Ramos (cell line): ENCODE data around the gene VSX2.

Experiments used
- in situ Hi-C: fragments of 300-500 bp; cut with MboI; formaldehyde crosslinking; loops from one replicate; pipeline ENCODE4 v1.14.3; 2022; ENCODE audit warnings: low sequenced_read_pairs; ENCODE audit not compliant: unreplicated experiment

VSX2 gene

DNA sequence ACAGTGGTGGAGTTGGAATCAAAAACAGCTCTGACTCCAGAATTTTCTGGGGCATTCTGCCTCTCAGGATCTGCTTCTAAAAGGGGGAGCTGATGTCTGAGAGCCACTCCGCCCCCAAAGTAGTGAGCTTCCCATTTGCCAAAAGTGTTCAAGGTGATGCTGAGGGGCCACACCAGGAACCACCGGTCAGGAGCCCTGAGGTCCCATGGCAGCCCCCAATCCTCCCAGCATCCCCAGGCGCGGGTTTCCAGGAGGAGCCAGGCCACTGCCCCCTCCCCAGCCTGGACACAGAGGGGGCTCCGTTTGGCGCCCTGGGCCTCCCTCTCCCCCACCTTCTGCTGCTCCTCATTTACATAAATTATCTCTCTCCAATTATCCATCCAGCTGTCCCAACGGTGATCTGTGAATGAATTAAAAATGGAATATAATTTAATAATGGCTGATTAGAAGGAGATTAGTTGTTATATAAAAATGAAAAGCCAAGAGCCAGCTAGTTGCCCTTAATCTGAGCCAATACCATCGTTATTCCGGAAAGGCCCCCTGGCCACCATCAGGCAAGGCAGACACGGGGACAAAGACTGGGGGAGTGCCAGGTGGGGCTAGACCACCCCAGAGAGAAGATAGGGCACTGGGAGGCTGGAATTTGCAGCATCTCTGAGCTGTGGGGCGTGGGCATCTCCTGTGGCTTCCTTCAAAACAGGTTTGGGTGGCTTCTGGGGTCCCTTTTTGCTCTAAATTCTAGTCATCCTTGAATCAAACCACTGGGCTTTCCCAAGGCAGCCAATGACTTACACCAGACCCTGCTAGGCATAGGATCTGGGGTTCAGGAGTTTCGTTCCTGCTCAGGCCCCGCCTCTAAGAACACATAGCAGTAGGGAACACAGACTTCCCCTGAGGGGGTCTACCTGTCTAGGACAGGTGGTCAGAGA lies 19.7 kb upstream of the VSX2 start:
- in situ Hi-C loops: loop anchor here (5.0 kb wide), 1 partner anchor 33 kb away; no protein-coding TSS in a partner anchor

DNA sequence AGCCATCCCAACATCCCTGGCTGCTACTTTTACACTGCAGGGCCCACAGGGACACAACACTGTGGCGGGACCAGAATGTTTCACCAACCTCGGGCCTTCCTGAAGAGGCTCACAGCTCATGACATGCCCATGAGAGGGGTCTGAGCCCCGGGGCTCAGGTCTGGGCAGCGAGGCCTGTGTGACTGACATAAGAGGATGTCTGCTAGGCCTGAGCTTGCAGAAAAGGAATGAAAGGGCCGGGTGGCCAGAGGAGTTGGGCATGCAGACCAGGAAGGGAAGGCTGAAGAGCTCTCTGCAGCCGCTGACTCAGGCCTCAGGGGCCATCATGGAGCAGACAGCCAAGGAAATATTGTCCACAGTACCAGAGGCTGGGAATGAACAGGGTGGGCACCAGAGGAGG lies 18.3 kb upstream of the VSX2 start:
- in situ Hi-C loops: no loop called here

GRCh38 chr14:74221741-74222140 lies 17.5 kb upstream of the VSX2 start:
- in situ Hi-C loops: no loop called here

DNA sequence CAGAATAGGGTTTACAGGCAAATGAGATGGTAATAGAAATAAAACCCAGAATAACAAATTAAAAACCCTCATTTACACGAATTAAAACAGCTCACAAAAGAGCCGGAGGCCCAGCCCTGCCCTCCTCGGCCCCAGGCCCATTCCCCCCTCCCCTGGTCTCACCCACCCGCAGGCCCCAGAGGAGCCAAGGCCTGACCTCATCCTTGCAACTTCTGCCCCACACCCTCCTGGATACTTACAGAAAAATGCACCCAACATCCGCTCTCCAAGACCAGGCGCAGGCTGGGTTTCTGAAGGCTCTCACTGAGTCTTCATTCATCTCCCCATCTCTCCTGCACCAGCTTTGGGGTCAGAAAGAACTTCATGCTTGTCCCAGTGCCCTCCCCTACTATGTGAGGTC lies 16.2 kb upstream of the VSX2 start:
- in situ Hi-C loops: no loop called here

DNA sequence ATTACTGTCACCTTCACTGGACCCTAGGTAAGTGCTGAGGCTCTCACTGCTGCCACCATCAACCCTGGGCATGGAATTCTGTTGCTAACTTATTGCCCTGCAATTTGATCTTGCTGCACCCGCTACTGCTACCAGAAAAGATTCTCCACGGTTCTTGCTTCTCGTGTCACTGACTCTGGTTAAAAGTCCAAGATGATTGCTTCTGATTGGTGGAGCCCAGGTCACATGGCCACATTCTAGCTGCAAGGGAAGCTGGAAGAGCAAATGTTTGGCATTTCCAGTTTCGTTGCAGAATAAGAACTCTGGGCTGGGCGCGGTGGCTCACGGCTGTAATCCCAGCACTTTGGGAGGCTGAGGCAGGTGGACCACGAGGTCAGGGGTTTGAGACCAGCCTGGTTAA lies 7.5 kb upstream of the VSX2 start:
- in situ Hi-C loops: no loop called here

- in situ Hi-C loops: no loop called here
These were observed 4.2 kb upstream of the VSX2 start for GRCh38 chr14:74235017-74235416.

DNA sequence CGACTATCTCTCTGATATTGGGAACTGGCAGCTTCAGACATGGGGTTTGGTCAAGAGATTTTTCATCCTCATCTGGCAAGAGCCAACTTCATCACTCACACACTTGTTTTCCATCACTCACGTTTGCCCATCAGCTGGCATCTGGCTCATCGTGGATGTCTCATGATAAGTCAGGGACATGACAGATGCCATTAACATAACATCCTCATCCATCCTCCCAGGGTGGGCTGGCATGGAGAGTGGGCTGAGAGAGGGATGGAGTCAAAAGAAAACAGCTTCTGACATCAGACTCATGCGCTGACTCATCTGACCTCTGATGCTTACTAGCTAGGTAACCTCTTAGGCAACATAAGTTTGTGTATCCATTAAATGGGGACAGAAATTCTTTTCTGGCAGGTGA lies 1.8 kb upstream of the VSX2 start:
- in situ Hi-C loops: no loop called here

- in situ Hi-C loops: no loop called here
These were observed 872 bp downstream of the VSX2 start for GRCh38 chr14:74239848-74240793.

DNA sequence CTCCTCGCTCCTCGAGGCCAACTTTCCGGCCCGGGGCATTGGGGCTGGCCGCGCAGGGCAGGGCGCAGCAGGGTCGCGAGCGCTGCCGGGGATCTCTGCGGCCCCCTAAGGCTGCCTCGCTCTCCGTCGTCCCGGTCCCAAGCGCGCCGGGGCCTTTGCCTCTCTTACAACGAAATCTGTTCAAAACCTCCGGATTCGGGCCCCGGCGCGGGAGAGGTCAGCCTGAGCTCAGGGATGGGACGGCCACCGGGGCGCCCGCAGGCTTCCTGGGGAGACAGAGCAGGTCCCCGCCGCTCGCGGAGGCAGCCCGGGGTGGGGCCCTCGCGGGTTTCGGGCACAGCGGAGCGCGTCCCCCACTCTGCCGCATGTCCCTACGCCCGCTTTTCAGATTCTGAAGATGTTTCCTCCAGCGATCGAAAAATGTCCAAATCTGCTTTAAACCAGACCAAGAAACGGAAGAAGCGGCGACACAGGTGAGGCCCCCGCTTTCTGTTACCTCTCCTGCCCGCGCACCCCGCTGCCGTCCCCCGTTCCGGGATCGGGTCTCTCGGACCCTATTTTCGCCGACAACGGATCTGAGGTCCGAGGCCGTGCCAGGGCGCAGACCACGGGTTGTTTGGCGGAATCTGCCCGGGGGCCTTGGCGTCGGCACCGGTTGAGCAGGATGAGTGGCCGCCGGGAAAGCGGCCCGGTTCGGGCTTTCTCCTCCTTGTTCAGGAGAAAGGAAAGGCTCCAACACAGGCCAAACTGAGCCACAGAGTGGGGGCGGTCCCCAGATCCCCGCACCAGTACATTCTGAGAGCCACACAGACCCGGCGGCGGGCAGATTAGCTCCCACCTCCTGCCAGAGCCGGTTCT lies 1.8 kb downstream of the VSX2 start:
- in situ Hi-C loops: no loop called here

DNA sequence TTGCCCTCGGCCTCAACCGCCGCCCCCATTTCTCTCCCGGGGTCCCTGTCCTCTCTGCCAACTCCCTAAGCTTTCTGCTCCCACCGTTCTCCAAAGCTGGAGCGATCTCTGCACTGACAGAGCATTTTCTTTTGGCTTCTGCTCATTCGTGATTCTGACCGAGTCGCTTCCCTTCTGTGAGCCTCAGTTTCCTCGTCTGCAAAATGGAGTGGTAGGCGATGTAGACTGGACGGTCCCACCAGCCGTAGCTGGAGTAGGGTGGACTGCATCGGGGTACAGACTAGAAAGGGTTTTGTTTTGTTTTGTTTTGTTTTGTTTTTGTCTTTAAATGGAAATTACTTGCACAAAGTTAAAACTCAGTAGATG lies 2.4 kb downstream of the VSX2 start:
- in situ Hi-C loops: no loop called here

DNA sequence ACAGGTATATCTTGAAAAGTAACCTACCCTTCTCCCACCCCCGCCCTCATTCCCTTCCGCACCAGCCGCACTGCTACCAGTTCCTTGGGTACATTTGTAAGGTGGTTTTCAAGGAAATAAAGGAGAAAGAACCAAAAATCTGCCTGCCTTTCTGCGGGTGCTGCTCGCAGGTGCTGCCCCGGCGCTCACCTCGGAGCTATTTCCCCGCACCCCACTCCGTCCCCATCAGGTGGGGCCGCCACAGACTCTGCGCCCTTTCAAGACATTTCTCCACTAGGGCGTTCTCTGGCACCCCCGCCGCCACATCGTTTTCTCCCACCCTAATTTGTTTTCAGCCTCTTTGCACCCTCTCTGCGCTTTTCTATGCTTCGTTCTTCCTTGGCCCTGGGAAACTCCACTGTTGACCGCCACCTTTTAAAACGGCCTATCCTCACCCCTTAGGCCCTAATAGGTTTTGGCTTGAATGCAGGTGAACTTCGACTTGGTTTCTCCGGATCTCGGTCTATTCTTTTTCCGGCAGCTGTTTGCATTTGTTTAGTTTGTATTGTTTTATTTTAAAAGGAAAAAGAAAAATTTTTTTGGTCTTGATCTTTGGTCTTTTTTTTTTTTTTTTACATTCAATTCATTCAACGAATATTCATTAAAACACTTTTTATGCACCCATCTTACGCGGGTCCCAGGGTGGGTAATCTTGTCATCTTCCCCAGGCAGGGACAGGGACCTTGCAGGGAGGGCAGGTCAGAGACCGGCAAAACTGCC lies 3.0 kb downstream of the VSX2 start:
- in situ Hi-C loops: no loop called here

DNA sequence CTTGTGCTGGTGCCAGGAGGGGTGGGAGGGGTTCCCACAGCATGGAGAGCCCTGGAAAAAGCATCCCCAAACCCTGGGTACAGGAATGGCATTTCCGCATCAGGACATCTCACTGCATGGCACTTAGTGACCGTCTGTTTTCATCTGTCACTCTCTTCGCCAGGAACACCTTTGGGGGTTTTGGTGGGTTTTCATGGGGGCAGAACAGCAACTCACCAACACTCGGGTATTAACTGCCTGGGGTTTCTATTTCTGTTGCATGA lies 3.5 kb downstream of the VSX2 start:
- in situ Hi-C loops: no loop called here

DNA sequence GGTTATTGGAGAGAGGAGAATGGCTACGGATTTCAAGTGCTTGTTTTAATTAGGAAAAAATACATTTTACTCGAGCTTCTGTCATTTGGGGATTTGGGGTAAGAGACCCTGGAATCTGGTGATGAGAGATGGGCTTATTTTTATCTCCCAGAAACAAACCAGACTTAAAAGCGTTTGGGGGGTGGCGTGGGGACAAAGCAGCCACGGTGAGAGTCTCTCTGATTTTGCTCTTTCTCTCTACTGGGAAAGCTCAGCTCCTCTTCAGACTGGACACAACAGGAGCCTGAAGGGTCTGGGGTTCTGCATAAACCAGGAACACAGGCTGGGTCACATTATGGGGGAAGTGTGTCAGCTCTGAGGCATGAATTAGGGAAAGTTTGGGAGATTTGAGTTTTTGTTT lies 3.8 kb downstream of the VSX2 start:
- in situ Hi-C loops: no loop called here

GRCh38 chr14:74244115-74244514 lies 4.9 kb downstream of the VSX2 start:
- in situ Hi-C loops: no loop called here

GRCh38 chr14:74245292-74245691 lies 6.0 kb downstream of the VSX2 start:
- in situ Hi-C loops: no loop called here

GRCh38 chr14:74246542-74246941 lies 7.3 kb downstream of the VSX2 start:
- in situ Hi-C loops: no loop called here

DNA sequence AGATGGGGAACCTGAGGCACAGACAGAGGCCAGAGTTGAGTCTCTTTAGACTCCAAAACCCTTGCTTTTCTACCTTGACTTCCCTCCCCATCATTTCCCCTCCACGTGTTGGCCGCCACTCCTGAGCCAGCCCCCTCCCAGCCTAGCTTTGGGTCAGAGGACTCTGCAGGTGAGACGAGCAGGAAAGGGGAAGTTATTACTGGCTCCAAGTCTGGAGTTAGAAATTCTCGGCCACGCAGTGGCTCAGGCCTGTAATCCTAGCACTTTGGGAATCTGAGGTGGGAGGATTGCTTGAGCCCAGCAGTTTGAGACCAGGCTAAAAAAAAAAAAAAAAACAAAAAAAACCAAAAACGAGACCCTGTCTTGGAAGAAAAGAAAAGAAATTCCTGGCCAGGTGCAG lies 8.8 kb downstream of the VSX2 start:
- in situ Hi-C loops: no loop called here

- in situ Hi-C loops: loop anchor here (5.0 kb wide), 1 partner anchor 32 kb away; no protein-coding TSS in a partner anchor
These were observed 10.5 kb downstream of the VSX2 start for GRCh38 chr14:74249433-74250375.

DNA sequence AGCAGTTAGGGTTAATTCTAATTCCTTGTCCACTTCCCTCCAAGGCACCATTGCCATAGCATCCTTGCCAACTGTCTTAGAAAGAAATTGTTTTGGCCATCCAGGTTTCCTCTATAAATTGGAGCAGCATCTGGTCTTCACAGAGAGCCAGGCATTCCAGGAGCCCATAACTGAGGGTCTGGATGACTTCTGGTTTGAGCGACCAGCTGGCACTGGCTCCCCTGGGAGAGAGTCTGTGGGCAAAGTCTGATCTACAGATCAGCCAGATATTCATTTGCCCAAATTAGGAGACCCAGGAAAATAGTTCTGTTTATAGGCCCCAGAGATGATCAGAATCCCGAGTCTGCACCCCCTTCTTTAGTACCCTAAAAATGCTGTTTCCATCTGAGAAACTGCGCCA lies 16.0 kb downstream of the VSX2 start:
- in situ Hi-C loops: no loop called here
